HCT116 (cell line): ENCODE results near the gene DPYSL4. TPM values are rescaled to one million over a fixed set of nuclear protein-coding genes. Genes with fewer than 3 reads are reported as not detected.

Source experiments
- ATAC-seq: fragments of 200-7000 bp; cut with Tn5 transposase; 2 replicates; pipeline ENCODE4 v1.9.1; 2020; ENCODE audit warnings: mild to moderate bottlenecking, moderate library complexity
- BruUV-seq: library from RNA; stranded (reverse); fragments of 400-500 nt; replicated peaks from 2 replicates; lab custom pipeline; 2021; lab: Mats Ljungman, UMichigan
- CTCF ChIA-PET: fragments of 300-600 bp; sonication (Branson Sonifier 250); formaldehyde crosslinking; loops from one replicate; lab custom pipeline; 2021; ENCODE audit warnings: antibody characterized with exemption; lab: Charles Lee
- POLR2A ChIA-PET: fragments of 300-600, 350-600 bp; sonication (Branson Sonifier 250); formaldehyde crosslinking; loops from one replicate; lab custom pipeline; 2021; ENCODE audit warnings: antibody characterized with exemption; lab: Charles Lee
- RAD21 ChIA-PET, 2 experiments: fragments of 300-600 bp; sonication (Branson Sonifier 250); formaldehyde crosslinking; loops; one replicate each; lab custom pipeline; 2023; ENCODE audit warnings: low total read pairs in 2 of 2; ENCODE audit not compliant: uncharacterized antibody in 2 of 2, unreplicated experiment in 2 of 2, low non-redundant PET in 1 of 2; lab: Charles Lee
- DNase-seq: peaks from one replicate; pipeline ENCODE4 v3.0.0-alpha.2; 2010; ENCODE audit warnings: low read depth, low spot score
- H2AFZ ChIP-seq: fragments of 200-600 bp; shearing (Covaris generic), sonication (generic); 2 replicates; pipeline ENCODE4 v1.6.1; 2017; ENCODE audit warnings: low read depth, mixed run types, mixed read lengths, antibody characterized with exemption, low read length; ENCODE audit not compliant: poor library complexity, severe bottlenecking
- H3K27ac ChIP-seq: 2 replicates; pipeline ENCODE4 v1.5.1; 2012; ENCODE audit warnings: low read depth, low read length
- H3K27me3 ChIP-seq: fragments of 200-600 bp; sonication (generic); 2 replicates; pipeline ENCODE4 v1.6.1; 2016; ENCODE audit warnings: mixed run types, low read length, mixed read lengths; ENCODE audit not compliant: insufficient read depth
- H3K36me3 ChIP-seq, 2 experiments: fragments of 200-500 bp in 1 of 2; fragments of 200-600 bp in 1 of 2; sonication (Bioruptor generic) in 1 of 2; sonication (generic) in 1 of 2; 2 replicates each; pipeline versions ENCODE4 v1.5.1 to v1.6.1; 2014 to 2016; ENCODE audit warnings: low read length in 2 of 2, inconsistent platforms in 1 of 2, mixed read lengths in 1 of 2, mixed run types in 1 of 2; ENCODE audit not compliant: insufficient read depth in 2 of 2, control insufficient read depth in 1 of 2
- H3K4me1 ChIP-seq, 2 experiments: fragments of 200-600 bp in 1 of 2; sonication (generic) in 1 of 2; 2 replicates each; pipeline versions ENCODE4 v1.5.1 to v1.6.1; 2012 to 2017; ENCODE audit warnings: low read length in 2 of 2, inconsistent platforms in 1 of 2, mild to moderate bottlenecking in 1 of 2, mixed read lengths in 1 of 2, mixed run types in 1 of 2, moderate library complexity in 1 of 2; ENCODE audit not compliant: insufficient read depth in 2 of 2, control insufficient read depth in 1 of 2
- H3K4me2 ChIP-seq: fragments of 200-600 bp; sonication (generic); 2 replicates; pipeline ENCODE4 v1.6.1; 2017; ENCODE audit warnings: mixed run types, low read length, mixed read lengths
- H3K4me3 ChIP-seq, 2 experiments: fragments of 200-600 bp in 1 of 2; sonication (generic) in 1 of 2; replicated peaks in 1 of 2; 2 replicates each; pipeline ENCODE4 v1.5.1; 2011 to 2016; ENCODE audit warnings: low read length in 2 of 2, control low read depth in 1 of 2, low read depth in 1 of 2, mild to moderate bottlenecking in 1 of 2, mixed read lengths in 1 of 2, mixed run types in 1 of 2
- H3K79me2 ChIP-seq: fragments of 200-600 bp; sonication (generic); 2 replicates; pipeline ENCODE4 v1.6.1; 2017; ENCODE audit warnings: mild to moderate bottlenecking, mixed run types, low read length, moderate library complexity, mixed read lengths; ENCODE audit not compliant: insufficient read depth
- H3K9ac ChIP-seq: fragments of 200-600 bp; sonication (generic); 2 replicates; pipeline ENCODE4 v1.6.1; 2016; ENCODE audit warnings: low read length, mixed read lengths
- H3K9me2 ChIP-seq: fragments of 200-600 bp; sonication (generic), shearing (Covaris generic); 2 replicates; pipeline ENCODE4 v1.6.1; 2017; ENCODE audit warnings: mixed run types, mild to moderate bottlenecking, moderate library complexity; ENCODE audit not compliant: insufficient read depth
- H3K9me3 ChIP-seq, 2 experiments: fragments of 200-500 bp in 1 of 2; fragments of 200-600 bp in 1 of 2; sonication (Bioruptor generic) in 1 of 2; sonication (generic) in 1 of 2; 2 replicates each; pipeline ENCODE4 v1.6.1; 2014 to 2017; ENCODE audit warnings: low read length in 2 of 2, mixed read lengths in 2 of 2, inconsistent platforms in 1 of 2, low read depth in 1 of 2, mild to moderate bottlenecking in 1 of 2, mixed run types in 1 of 2, moderate library complexity in 1 of 2; ENCODE audit not compliant: control insufficient read depth in 1 of 2, insufficient read depth in 1 of 2
- H4K20me1 ChIP-seq: fragments of 200-600 bp; sonication (generic), shearing (Covaris generic); 2 replicates; pipeline ENCODE4 v1.6.1; 2017; ENCODE audit warnings: mixed run types, mild to moderate bottlenecking, moderate library complexity; ENCODE audit not compliant: insufficient read depth
- ATF3 ChIP-seq: IDR thresholded peaks from 2 replicates; pipeline ENCODE4 v1.6.1; 2012
- CBX3 ChIP-seq: IDR thresholded peaks from 2 replicates; pipeline ENCODE4 v1.6.1; 2012; ENCODE audit warnings: low read depth
- ELF1 ChIP-seq: IDR thresholded peaks from 2 replicates; pipeline ENCODE4 v1.6.1; 2012; ENCODE audit warnings: low read depth, borderline replicate concordance
- EZH2 ChIP-seq: fragments of 200-600 bp; sonication (generic); IDR thresholded peaks from 2 replicates; pipeline ENCODE4 v1.6.1; 2017; ENCODE audit warnings: antibody characterized with exemption, mixed run types
- EZH2phosphoT487 ChIP-seq: fragments of 200-600 bp; IDR thresholded peaks from 2 replicates; pipeline ENCODE4 v1.6.1; 2018; ENCODE audit warnings: antibody characterized with exemption, borderline replicate concordance
- FOSL1 ChIP-seq: IDR thresholded peaks from 2 replicates; pipeline ENCODE4 v1.6.1; 2012; ENCODE audit warnings: low read depth
- JUND ChIP-seq: IDR thresholded peaks from 2 replicates; pipeline ENCODE4 v1.6.1; 2012
- MAX ChIP-seq: IDR thresholded peaks from 2 replicates; pipeline ENCODE4 v1.6.1; 2012
- POLR2A ChIP-seq: IDR thresholded peaks from 2 replicates; pipeline ENCODE4 v1.7.0; 2011; ENCODE audit warnings: borderline replicate concordance; ENCODE audit not compliant: insufficient read depth, insufficient read length; ENCODE audit errors: extremely low read depth
- RAD21 ChIP-seq: IDR thresholded peaks from 2 replicates; pipeline ENCODE4 v1.6.1; 2012; ENCODE audit warnings: low read depth, mild to moderate bottlenecking
- SIN3A ChIP-seq: IDR thresholded peaks from 2 replicates; pipeline ENCODE4 v1.6.1; 2012; ENCODE audit warnings: low read depth
- SP1 ChIP-seq: IDR thresholded peaks from 2 replicates; pipeline ENCODE4 v1.6.1; 2012; ENCODE audit warnings: low read depth
- SRF ChIP-seq: IDR thresholded peaks from 2 replicates; pipeline ENCODE4 v1.6.1; 2012; ENCODE audit warnings: low read depth
- YY1 ChIP-seq: IDR thresholded peaks from 2 replicates; pipeline ENCODE4 v1.6.1; 2011; ENCODE audit warnings: low read length, low read depth, moderate library complexity, mild to moderate bottlenecking; ENCODE audit not compliant: insufficient replicate concordance; ENCODE audit errors: extremely low read depth
- ZBTB33 ChIP-seq: IDR thresholded peaks from 2 replicates; pipeline ENCODE4 v1.6.1; 2011; ENCODE audit warnings: mild to moderate bottlenecking, low read length, moderate library complexity; ENCODE audit not compliant: insufficient replicate concordance; ENCODE audit errors: extremely low read depth
- ZFX ChIP-seq: fragments of 450-650 bp; IDR thresholded peaks from 2 replicates; pipeline ENCODE4 v1.6.1; 2017
- ZNF274 ChIP-seq: fragments of 200-500 bp; sonication (Bioruptor generic); IDR thresholded peaks from 2 replicates; pipeline ENCODE4 v1.6.1; 2014; ENCODE audit warnings: mild to moderate bottlenecking, low read depth, low read length, inconsistent platforms
- intact Hi-C: fragments of 100-400 bp; cut with micrococcal nuclease; formaldehyde crosslinking; loops from 2 replicates; pipeline ENCODE4 v1.10.0; 2022
- total RNA-seq: library from RNA; stranded (reverse); gene quantifications from one replicate; pipeline ENCODE4 v1.2.1, GENCODE V29; 2021; ENCODE audit not compliant: unreplicated experiment
- TF ChIP-seq, protein P1 (sequence below): IDR thresholded peaks from 2 replicates; pipeline ENCODE4 v1.6.1; 2012; ENCODE audit warnings: low read depth

Gene DPYSL4
- total RNA-seq, 1 experiment from 2014 or later = 5.4 TPM

DNA sequence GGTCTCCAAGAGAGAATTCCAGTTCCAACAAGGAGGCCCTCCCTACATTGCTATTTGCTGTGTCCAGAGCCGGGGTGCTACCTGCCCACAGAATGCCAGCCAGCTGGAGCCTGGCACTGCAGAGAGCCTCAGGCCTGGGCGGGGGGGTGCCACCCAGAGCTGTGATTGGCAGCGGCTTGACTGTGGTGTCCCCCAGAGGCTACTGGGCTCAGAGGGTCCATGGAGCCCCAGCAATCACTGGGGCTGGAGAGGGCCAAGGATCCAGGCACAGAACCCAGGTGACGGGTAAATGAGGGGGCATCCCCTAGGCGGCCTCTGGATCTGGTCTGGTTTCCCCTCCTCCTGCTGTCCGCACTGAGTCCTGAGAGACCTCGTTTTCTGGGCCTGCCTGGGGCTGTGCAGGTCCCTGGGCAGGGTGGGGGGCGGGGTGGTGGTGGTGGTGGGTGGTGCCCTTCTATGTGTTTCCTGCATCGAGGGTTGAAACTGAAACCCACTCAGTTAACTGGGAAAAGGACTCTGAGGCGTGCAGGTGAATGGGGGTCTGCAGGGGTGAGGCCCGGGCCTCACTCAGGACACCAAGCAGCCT, 12.6 kb downstream of the DPYSL4 start:
- no TSS peak for BruUV-seq
- ChIA-PET POLR2A (no interaction called here), CTCF (no interaction called here), RAD21 (no interaction called here)
- Histone ChIP-seq H3K9me2 (no peaks in the 10 kb centered on the region), H3K27me3 (no peaks in the 10 kb centered on the region), H3K4me3 (no peak overlapping the region), H3K27ac (no peak overlapping the region), H3K36me3 (no peaks in the 10 kb centered on the region), H3K4me2 (no peak overlapping the region), H2AFZ (no peak overlapping the region), H4K20me1 (no peaks in the 10 kb centered on the region), H3K79me2 (no peaks in the 10 kb centered on the region), H3K9me3 (no peaks in the 10 kb centered on the region), H3K4me1 (no peaks in the 10 kb centered on the region), H3K9ac (no peak overlapping the region)
- intact Hi-C loops = no loop called here
- TF ChIP-seq ZNF274 = no peak
- no peak for TF ChIP-seq ZBTB33
- no peak for TF ChIP-seq JUND
- TF ChIP-seq EZH2phosphoT487 = no peak
- no peak for TF ChIP-seq RAD21
- TF ChIP-seq MAX = no peak
- TF ChIP-seq CBX3 = no peak
- TF ChIP-seq YY1 = no peak
- TF ChIP-seq, protein P1, sequence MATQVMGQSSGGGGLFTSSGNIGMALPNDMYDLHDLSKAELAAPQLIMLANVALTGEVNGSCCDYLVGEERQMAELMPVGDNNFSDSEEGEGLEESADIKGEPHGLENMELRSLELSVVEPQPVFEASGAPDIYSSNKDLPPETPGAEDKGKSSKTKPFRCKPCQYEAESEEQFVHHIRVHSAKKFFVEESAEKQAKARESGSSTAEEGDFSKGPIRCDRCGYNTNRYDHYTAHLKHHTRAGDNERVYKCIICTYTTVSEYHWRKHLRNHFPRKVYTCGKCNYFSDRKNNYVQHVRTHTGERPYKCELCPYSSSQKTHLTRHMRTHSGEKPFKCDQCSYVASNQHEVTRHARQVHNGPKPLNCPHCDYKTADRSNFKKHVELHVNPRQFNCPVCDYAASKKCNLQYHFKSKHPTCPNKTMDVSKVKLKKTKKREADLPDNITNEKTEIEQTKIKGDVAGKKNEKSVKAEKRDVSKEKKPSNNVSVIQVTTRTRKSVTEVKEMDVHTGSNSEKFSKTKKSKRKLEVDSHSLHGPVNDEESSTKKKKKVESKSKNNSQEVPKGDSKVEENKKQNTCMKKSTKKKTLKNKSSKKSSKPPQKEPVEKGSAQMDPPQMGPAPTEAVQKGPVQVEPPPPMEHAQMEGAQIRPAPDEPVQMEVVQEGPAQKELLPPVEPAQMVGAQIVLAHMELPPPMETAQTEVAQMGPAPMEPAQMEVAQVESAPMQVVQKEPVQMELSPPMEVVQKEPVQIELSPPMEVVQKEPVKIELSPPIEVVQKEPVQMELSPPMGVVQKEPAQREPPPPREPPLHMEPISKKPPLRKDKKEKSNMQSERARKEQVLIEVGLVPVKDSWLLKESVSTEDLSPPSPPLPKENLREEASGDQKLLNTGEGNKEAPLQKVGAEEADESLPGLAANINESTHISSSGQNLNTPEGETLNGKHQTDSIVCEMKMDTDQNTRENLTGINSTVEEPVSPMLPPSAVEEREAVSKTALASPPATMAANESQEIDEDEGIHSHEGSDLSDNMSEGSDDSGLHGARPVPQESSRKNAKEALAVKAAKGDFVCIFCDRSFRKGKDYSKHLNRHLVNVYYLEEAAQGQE = no peak
- TF ChIP-seq SRF = no peak
- no peak for TF ChIP-seq SP1
- TF ChIP-seq FOSL1 = no peak
- TF ChIP-seq ATF3 = no peak
- no peak for TF ChIP-seq POLR2A
- no peak for TF ChIP-seq EZH2
- TF ChIP-seq ELF1 = no peak
- TF ChIP-seq ZFX = no peak
- TF ChIP-seq SIN3A = no peak
- no peak for ATAC-seq
- no peak for DNase-seq
